Cardiac muscle cell (in vitro differentiated cells and primary cell): ENCODE results near the gene SMYD3. TPM values are rescaled to one million over a fixed set of nuclear protein-coding genes. Genes with fewer than 3 reads are reported as not detected.

Source experiments
- DNase-seq, 2 donors: peaks; one replicate each; pipeline versions ENCODE4 v3.0.0 to v3.0.0-alpha.2; 2010 to 2017; ENCODE audit warnings: low read depth in 1 of 2, low spot score in 1 of 2
- H3K27ac ChIP-seq: fragments of 200-600 bp; sonication (generic); 2 replicates; pipeline ENCODE4 v1.5.1; 2016
- H3K27me3 ChIP-seq: fragments of 200-600 bp; sonication (generic); 2 replicates; pipeline ENCODE4 v1.6.0; 2016; ENCODE audit warnings: control low read depth
- H3K36me3 ChIP-seq: fragments of 200-600 bp; sonication (generic); 2 replicates; pipeline ENCODE4 v1.5.1; 2016; ENCODE audit warnings: control low read depth
- H3K4me1 ChIP-seq: fragments of 200-600 bp; sonication (generic); 2 replicates; pipeline ENCODE4 v1.8.1; 2017; ENCODE audit warnings: low read depth, mild to moderate bottlenecking, mixed run types
- H3K4me3 ChIP-seq: fragments of 200-600 bp; sonication (generic); 2 replicates; pipeline ENCODE4 v1.5.1; 2016; ENCODE audit warnings: mild to moderate bottlenecking
- H3K9me3 ChIP-seq: fragments of 200-600 bp; sonication (generic); 2 replicates; pipeline ENCODE4 v1.5.1; 2017; ENCODE audit warnings: low read depth, mild to moderate bottlenecking, control low read depth
- CTCF ChIP-seq: IDR thresholded peaks from 2 replicates; pipeline ENCODE4 v1.5.1; 2012; ENCODE audit warnings: low read depth, mild to moderate bottlenecking, low read length
- polyA plus RNA-seq: library from polyadenylated mRNA; unstranded; fragments of >200 nt; fragmentation: Nextera tagmentation; extraction: Ambion mirVana; gene quantifications from 2 replicates; pipeline ENCODE4 v1.2.1, GENCODE V29; 2016
- total RNA-seq: library from RNA; depleted of rRNA; stranded (reverse); fragments of >200 nt; gene quantifications from 2 replicates; pipeline ENCODE4 v1.2.3, GENCODE V29; 2016

Gene SMYD3
- total and polyA plus RNA-seq, 2 experiments from 2014 or later, result 47.2 to 50.8 TPM

GRCh38 chr1:246318622-246319021, 188.5 kb downstream of the SMYD3 start:
- no peaks in the 10 kb centered on the region for H3K4me1 ChIP-seq
- H3K27me3 ChIP-seq, result no peaks in the 10 kb centered on the region
- H3K4me3 ChIP-seq, result no peak overlapping the region
- TF ChIP-seq CTCF, result no peak
- DNase-seq, result no peak
- H3K27ac ChIP-seq, result no peak overlapping the region
- H3K9me3 ChIP-seq, result no peaks in the 10 kb centered on the region
- no peaks in the 10 kb centered on the region for H3K36me3 ChIP-seq

GRCh38 chr1:246318036-246318359, 189.1 kb downstream of the SMYD3 start:
- H3K36me3 ChIP-seq, result no peaks in the 10 kb centered on the region
- TF ChIP-seq CTCF, result no peak
- no peak overlapping the region for H3K27ac ChIP-seq
- no peak overlapping the region for H3K4me3 ChIP-seq
- H3K4me1 ChIP-seq, result no peaks in the 10 kb centered on the region
- H3K27me3 ChIP-seq, result no peaks in the 10 kb centered on the region
- H3K9me3 ChIP-seq, result no peaks in the 10 kb centered on the region
- DNase-seq, result no peak

GRCh38 chr1:246317332-246318035, 189.6 kb downstream of the SMYD3 start:
- H3K9me3 ChIP-seq, result no peaks in the 10 kb centered on the region
- no peak for DNase-seq
- no peak overlapping the region for H3K4me3 ChIP-seq
- no peak overlapping the region for H3K27ac ChIP-seq
- H3K36me3 ChIP-seq, result no peaks in the 10 kb centered on the region
- no peaks in the 10 kb centered on the region for H3K27me3 ChIP-seq
- no peak for TF ChIP-seq CTCF
- no peaks in the 10 kb centered on the region for H3K4me1 ChIP-seq

- Histone ChIP-seq H3K36me3 (no peaks in the 10 kb centered on the region), H3K4me3 (no peak overlapping the region), H3K9me3 (no peaks in the 10 kb centered on the region), H3K4me1 (no peaks in the 10 kb centered on the region), H3K27me3 (no peaks in the 10 kb centered on the region), H3K27ac (no peak overlapping the region)
- DNase-seq, result no peak
- TF ChIP-seq CTCF, result no peak
These were observed 195.6 kb downstream of the SMYD3 start for GRCh38 chr1:246311461-246311860.

- Histone ChIP-seq H3K4me1 (no peaks in the 10 kb centered on the region), H3K4me3 (no peak overlapping the region), H3K27ac (no peak overlapping the region), H3K9me3 (no peaks in the 10 kb centered on the region), H3K27me3 (no peaks in the 10 kb centered on the region), H3K36me3 (no peaks in the 10 kb centered on the region)
- no peak for DNase-seq
- no peak for TF ChIP-seq CTCF
These were observed 197.7 kb downstream of the SMYD3 start for GRCh38 chr1:246309247-246309884.
